Measurements from ENCODE around the gene WASL.

WASL gene

GRCh38 chr7:123690550-123690949 lies 58.3 kb downstream of the WASL start:
- DNase-seq (ENCODE audit: low spot score): no peak

- no peak for DNase-seq (ENCODE audit: low spot score)
Observed at GRCh38 chr7:123689250-123689649, 59.6 kb downstream of the WASL start.

- DNase-seq (ENCODE audit: low spot score): no peak
Observed at GRCh38 chr7:123687727-123688126, 61.1 kb downstream of the WASL start.

GRCh38 chr7:123687161-123687560 lies 61.6 kb downstream of the WASL start:
- no peak for DNase-seq (ENCODE audit: low spot score)

- DNase-seq (ENCODE audit: low spot score): no peak
Observed at GRCh38 chr7:123682690-123683089, 66.1 kb downstream of the WASL start.

- DNase-seq (ENCODE audit: low spot score): peak; percentile 14
Observed at GRCh38 chr7:123681561-123681960, 67.2 kb downstream of the WASL start.

GRCh38 chr7:123680580-123680979 lies 68.2 kb downstream of the WASL start:
- DNase-seq (ENCODE audit: low spot score): no peak

- DNase-seq (ENCODE audit: low spot score): no peak
Observed at GRCh38 chr7:123679614-123680013, 69.2 kb downstream of the WASL start.

- DNase-seq (ENCODE audit: low spot score): no peak
Observed at GRCh38 chr7:123677061-123677715, 71.6 kb downstream of the WASL start.

- DNase-seq (ENCODE audit: low spot score): no peak
Observed at GRCh38 chr7:123675181-123675473, 73.7 kb downstream of the WASL start.

- DNase-seq (ENCODE audit: low spot score): no peak
Observed at GRCh38 chr7:123674399-123675180, 74.2 kb downstream of the WASL start.

GRCh38 chr7:123673752-123674398 lies 74.9 kb downstream of the WASL start:
- no peak for DNase-seq (ENCODE audit: low spot score)

- DNase-seq (ENCODE audit: low spot score): no peak
Observed at GRCh38 chr7:123673137-123673732, 75.6 kb downstream of the WASL start.

GRCh38 chr7:123669485-123669884 lies 79.3 kb downstream of the WASL start:
- peak; percentile 11 for DNase-seq (ENCODE audit: low spot score)

GRCh38 chr7:123666492-123666891 lies 82.3 kb downstream of the WASL start:
- DNase-seq (ENCODE audit: low spot score): no peak

- no peak for DNase-seq (ENCODE audit: low spot score)
Observed at GRCh38 chr7:123665896-123666295, 82.9 kb downstream of the WASL start.

- DNase-seq (ENCODE audit: low spot score): no peak
Observed at GRCh38 chr7:123665157-123665556, 83.6 kb downstream of the WASL start.

GRCh38 chr7:123663200-123663599 lies 85.6 kb downstream of the WASL start:
- DNase-seq (ENCODE audit: low spot score): no peak

- no peak for DNase-seq (ENCODE audit: low spot score)
Observed at GRCh38 chr7:123662755-123663154, 86.0 kb downstream of the WASL start.

- DNase-seq (ENCODE audit: low spot score): no peak
Observed at GRCh38 chr7:123662293-123662692, 86.5 kb downstream of the WASL start.

GRCh38 chr7:123661765-123662164 lies 87.0 kb downstream of the WASL start:
- no peak for DNase-seq (ENCODE audit: low spot score)

GRCh38 chr7:123660514-123661354 lies 88.1 kb downstream of the WASL start:
- DNase-seq (ENCODE audit: low spot score): no peak
